ENCODE measurements around the gene SFSWAP.

SFSWAP gene

GRCh38 chr12:131834798-131835615 is 124.1 kb downstream of the SFSWAP start:
- H3K36me3 ChIP-seq, result no peaks in the 10 kb centered on the region
- H3K4me3 ChIP-seq (ENCODE audit: low read depth, low read length), result no peak overlapping the region
- H3K27ac ChIP-seq, result no peak overlapping the region
- TF ChIP-seq, protein P1, sequence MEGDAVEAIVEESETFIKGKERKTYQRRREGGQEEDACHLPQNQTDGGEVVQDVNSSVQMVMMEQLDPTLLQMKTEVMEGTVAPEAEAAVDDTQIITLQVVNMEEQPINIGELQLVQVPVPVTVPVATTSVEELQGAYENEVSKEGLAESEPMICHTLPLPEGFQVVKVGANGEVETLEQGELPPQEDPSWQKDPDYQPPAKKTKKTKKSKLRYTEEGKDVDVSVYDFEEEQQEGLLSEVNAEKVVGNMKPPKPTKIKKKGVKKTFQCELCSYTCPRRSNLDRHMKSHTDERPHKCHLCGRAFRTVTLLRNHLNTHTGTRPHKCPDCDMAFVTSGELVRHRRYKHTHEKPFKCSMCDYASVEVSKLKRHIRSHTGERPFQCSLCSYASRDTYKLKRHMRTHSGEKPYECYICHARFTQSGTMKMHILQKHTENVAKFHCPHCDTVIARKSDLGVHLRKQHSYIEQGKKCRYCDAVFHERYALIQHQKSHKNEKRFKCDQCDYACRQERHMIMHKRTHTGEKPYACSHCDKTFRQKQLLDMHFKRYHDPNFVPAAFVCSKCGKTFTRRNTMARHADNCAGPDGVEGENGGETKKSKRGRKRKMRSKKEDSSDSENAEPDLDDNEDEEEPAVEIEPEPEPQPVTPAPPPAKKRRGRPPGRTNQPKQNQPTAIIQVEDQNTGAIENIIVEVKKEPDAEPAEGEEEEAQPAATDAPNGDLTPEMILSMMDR (IDR thresholded peaks at IDR 0.05; ENCODE audit: low read depth, low read length), result no peak
- no peak for DNase-seq
- H3K9me3 ChIP-seq (ENCODE audit: severe bottlenecking), result no peaks in the 10 kb centered on the region
- H3K27me3 ChIP-seq (ENCODE audit: insufficient read depth, low read depth, severe bottlenecking), result no peaks in the 10 kb centered on the region

DNA sequence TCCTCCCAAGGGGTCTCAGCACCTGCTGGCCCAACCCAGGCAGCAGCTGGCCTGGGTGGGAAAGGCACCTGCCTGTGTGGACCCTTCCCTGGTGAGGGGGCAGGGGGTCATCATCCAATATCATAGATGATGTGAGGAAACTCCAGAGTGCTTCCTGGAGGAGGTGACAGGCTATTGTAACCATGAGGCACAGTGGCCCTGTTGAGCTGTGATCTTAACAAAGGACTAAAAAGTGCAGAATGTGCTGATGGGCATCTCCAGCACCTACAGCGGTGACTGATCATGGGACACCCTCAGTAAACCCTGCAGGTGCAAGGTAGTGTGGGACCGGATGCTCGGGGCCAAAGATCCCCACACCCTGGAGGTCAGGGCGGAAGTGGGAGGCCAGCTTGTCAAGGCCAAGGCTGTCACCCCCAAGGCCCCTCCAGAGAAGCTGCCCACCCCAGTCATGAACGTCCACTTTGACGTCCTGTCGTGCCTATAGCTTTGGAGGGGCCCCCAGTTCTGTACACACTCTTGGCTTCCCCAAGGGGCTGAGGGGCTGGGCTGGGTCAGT is 124.8 kb downstream of the SFSWAP start:
- Histone ChIP-seq H3K36me3 (no peaks in the 10 kb centered on the region; the same call in 1 of the 2 replicates), H3K4me3 (ENCODE audit: low read depth, low read length) (no peak overlapping the region), H3K27me3 (ENCODE audit: insufficient read depth, low read depth, severe bottlenecking) (no peaks in the 10 kb centered on the region), H3K9me3 (ENCODE audit: severe bottlenecking) (no peaks in the 10 kb centered on the region), H3K27ac (no peak overlapping the region)
- DNase-seq, result no peak
- TF ChIP-seq, protein P1 (IDR thresholded peaks at IDR 0.05; ENCODE audit: low read depth, low read length), result no peak

DNA sequence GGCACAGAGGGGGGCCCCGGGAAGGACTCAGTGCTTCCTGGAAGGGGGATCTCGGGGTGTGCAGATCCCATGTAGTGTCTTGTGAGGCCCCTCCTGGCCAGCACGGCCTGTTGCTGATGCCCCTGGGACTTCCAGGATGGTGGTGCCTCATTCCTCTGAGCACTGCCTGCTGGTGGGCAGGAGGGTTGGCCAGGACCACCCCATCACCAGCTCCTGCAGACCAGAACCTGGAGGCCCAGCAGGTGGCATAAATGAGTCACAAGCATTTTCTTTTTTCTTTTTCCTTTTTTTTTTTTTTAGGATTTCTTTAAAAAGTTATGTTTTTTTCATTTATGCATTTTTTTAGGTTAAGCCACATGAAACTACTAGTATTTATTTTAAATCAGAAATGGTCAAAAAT is 125.3 kb downstream of the SFSWAP start:
- TF ChIP-seq, protein P1 (IDR thresholded peaks at IDR 0.05; ENCODE audit: low read depth, low read length), result peak; percentile 43; the same call in 1 of the 2 replicates

GRCh38 chr12:131836714-131837397 is 126.0 kb downstream of the SFSWAP start:
- H3K36me3 ChIP-seq, result no peaks in the 10 kb centered on the region; the same call in 1 of the 2 replicates
- TF ChIP-seq, protein P1 (IDR thresholded peaks at IDR 0.05; ENCODE audit: low read depth, low read length), result no peak
- no peaks in the 10 kb centered on the region for H3K9me3 ChIP-seq (ENCODE audit: severe bottlenecking)
- no peak for DNase-seq
- H3K27me3 ChIP-seq (ENCODE audit: insufficient read depth, low read depth, severe bottlenecking), result no peaks in the 10 kb centered on the region
- no peak overlapping the region for H3K27ac ChIP-seq
- no peak overlapping the region for H3K4me3 ChIP-seq (ENCODE audit: low read depth, low read length)

More for the DNA sequence above, 125.3 kb downstream of the SFSWAP start:
- H3K4me3 ChIP-seq (ENCODE audit: low read depth, low read length), result no peak overlapping the region
- H3K9me3 ChIP-seq (ENCODE audit: severe bottlenecking), result no peaks in the 10 kb centered on the region
- no peaks in the 10 kb centered on the region; the same call in 1 of the 2 replicates for H3K36me3 ChIP-seq
- DNase-seq, result no peak
- no peaks in the 10 kb centered on the region for H3K27me3 ChIP-seq (ENCODE audit: insufficient read depth, low read depth, severe bottlenecking)
- H3K27ac ChIP-seq, result no peak overlapping the region

DNA sequence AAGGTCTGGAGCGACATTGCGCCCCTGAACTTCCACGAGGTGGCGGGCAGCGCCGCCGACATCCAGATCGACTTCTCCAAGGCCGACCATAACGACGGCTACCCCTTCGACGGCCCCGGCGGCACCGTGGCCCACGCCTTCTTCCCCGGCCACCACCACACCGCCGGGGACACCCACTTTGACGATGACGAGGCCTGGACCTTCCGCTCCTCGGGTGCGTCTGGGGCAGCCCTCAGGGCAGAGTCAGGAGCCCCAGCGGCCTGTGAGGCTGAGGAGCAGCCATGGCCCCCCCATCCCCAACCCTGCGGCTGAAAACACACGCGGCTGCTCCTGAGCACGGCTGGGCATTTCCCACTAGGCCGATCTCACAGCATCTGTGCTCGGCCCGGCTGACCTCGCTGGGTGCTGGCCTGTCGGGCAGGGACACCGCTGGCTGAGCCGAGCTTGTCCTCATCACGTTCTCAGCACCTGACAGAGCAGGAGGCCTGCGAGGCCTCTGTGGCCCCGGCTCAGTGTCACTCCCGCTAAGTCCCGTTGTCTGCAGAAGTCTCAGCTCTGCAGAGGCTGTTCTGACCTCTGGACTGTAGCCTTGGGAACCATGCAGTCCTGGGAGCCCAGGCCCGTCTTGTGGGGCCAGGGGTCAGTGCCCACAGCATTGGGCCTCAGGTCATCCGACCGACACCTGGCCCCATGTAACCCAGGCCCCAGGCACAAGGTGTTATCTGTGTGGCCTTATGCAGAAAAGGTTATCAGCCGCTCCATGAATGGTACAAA is 129.9 kb downstream of the SFSWAP start:
- peaks cover 3% of the 10 kb centered on the region for H3K36me3 ChIP-seq
- no peak for DNase-seq
- no peaks in the 10 kb centered on the region for H3K27me3 ChIP-seq (ENCODE audit: insufficient read depth, low read depth, severe bottlenecking)

More for the DNA sequence above, 129.9 kb downstream of the SFSWAP start:
- TF ChIP-seq, protein P1 (IDR thresholded peaks at IDR 0.05; ENCODE audit: low read depth, low read length), result no peak
- Histone ChIP-seq H3K9me3 (ENCODE audit: severe bottlenecking) (no peaks in the 10 kb centered on the region), H3K27ac (no peak overlapping the region), H3K4me3 (ENCODE audit: low read depth, low read length) (no peak overlapping the region)
